G401 (cell line): ENCODE data around the gene PROC. TPM values are rescaled to one million over a fixed set of nuclear protein-coding genes. Genes with fewer than 3 reads are reported as not detected.

Source experiments
- DNase-seq: peaks from one replicate; pipeline ENCODE4 v3.0.0-alpha.2; 2015; ENCODE audit warnings: low spot score
- in situ Hi-C: cut with HindIII; loops from 2 replicates; pipeline ENCODE4 v1.10.0; 2016; ENCODE audit warnings: low sequenced_read_pairs, mixed read lengths
- total RNA-seq: library from RNA; depleted of rRNA; stranded (reverse); fragments of >200 nt; shearing (Covaris generic); gene quantifications from 2 replicates; pipeline ENCODE4 v1.2.3, GENCODE V29; 2014

PROC gene
- total RNA-seq, 1 experiment from 2014 or later, result 0.37 TPM

DNA sequence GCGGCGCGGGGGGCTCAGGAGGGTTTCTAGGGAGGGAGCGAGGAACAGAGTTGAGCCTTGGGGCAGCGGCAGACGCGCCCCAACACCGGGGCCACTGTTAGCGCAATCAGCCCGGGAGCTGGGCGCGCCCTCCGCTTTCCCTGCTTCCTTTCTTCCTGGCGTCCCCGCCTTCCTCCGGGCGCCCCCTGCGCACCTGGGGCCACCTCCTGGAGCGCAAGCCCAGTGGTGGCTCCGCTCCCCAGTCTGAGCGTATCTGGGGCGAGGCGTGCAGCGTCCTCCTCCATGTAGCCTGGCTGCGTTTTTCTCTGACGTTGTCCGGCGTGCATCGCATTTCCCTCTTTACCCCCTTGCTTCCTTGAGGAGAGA, 5.2 kb downstream of the PROC start:
- no peak for DNase-seq
- in situ Hi-C loops, result no loop called here

DNA sequence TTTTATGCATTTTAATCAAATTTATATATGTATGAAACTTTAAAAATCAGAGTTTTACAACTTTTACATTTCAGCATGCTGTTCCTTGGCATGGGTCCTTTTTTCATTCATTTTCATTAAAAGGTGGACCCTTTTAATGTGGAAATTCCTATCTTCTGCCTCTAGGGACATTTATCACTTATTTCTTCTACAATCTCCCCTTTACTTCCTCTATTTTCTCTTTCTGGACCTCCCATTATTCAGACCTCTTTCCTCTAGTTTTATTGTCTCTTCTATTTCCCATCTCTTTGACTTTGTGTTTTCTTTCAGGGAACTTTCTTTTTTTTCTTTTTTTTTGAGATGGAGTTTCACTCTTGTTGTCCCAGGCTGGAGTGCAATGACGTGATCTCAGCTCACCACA, 5.7 kb downstream of the PROC start:
- no peak for DNase-seq
- in situ Hi-C loops, result no loop called here

DNA sequence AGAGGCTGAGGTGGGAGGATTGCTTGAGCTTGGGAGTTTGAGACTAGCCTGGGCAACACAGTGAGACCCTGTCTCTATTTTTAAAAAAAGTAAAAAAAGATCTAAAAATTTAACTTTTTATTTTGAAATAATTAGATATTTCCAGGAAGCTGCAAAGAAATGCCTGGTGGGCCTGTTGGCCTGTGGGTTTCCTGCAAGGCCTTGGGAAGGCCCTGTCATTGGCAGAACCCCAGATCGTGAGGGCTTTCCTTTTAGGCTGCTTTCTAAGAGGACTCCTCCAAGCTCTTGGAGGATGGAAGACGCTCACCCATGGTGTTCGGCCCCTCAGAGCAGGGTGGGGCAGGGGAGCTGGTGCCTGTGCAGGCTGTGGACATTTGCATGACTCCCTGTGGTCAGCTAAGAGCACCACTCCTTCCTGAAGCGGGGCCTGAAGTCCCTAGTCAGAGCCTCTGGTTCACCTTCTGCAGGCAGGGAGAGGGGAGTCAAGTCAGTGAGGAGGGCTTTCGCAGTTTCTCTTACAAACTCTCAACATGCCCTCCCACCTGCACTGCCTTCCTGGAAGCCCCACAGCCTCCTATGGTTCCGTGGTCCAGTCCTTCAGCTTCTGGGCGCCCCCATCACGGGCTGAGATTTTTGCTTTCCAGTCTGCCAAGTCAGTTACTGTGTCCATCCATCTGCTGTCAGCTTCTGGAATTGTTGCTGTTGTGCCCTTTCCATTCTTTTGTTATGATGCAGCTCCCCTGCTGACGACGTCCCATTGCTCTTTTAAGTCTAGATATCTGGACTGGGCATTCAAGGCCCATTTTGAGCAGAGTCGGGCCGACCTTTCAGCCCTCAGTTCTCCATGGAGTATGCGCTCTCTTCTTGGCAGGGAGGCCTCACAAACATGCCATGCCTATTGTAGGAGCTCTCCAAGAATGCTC, 6.6 kb downstream of the PROC start:
- no peak for DNase-seq
- in situ Hi-C loops, result no loop called here

DNA sequence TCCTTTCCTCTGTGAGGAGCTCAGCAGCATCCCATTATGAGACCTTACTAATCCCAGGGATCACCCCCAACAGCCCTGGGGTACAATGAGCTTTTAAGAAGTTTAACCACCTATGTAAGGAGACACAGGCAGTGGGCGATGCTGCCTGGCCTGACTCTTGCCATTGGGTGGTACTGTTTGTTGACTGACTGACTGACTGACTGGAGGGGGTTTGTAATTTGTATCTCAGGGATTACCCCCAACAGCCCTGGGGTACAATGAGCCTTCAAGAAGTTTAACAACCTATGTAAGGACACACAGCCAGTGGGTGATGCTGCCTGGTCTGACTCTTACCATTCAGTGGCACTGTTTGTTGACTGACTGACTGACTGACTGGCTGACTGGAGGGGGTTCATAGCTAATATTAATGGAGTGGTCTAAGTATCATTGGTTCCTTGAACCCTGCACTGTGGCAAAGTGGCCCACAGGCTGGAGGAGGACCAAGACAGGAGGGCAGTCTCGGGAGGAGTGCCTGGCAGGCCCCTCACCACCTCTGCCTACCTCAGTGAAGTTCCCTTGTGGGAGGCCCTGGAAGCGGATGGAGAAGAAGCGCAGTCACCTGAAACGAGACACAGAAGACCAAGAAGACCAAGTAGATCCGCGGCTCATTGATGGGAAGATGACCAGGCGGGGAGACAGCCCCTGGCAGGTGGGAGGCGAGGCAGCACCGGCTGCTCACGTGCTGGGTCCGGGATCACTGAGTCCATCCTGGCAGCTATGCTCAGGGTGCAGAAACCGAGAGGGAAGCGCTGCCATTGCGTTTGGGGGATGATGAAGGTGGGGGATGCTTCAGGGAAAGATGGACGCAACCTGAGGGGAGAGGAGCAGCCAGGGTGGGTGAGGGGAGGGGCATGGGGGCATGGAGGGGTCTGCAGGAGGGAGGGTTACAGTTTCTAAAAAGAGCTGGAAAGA, 7.6 kb downstream of the PROC start:
- DNase-seq, result no peak
- in situ Hi-C loops, result no loop called here

DNA sequence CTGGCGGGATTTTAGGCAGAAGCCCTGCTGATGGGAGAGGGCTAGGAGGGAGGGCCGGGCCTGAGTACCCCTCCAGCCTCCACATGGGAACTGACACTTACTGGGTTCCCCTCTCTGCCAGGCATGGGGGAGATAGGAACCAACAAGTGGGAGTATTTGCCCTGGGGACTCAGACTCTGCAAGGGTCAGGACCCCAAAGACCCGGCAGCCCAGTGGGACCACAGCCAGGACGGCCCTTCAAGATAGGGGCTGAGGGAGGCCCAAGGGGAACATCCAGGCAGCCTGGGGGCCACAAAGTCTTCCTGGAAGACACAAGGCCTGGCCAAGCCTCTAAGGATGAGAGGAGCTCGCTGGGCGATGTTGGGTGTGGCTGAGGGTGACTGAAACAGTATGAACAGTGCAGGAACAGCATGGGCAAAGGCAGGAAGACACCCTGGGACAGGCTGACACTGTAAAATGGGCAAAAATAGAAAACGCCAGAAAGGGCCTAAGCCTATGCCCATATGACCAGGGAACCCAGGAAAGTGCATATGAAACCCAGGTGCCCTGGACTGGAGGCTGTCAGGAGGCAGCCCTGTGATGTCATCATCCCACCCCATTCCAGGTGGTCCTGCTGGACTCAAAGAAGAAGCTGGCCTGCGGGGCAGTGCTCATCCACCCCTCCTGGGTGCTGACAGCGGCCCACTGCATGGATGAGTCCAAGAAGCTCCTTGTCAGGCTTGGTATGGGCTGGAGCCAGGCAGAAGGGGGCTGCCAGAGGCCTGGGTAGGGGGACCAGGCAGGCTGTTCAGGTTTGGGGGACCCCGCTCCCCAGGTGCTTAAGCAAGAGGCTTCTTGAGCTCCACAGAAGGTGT, 8.5 kb downstream of the PROC start:
- no peak for DNase-seq
- in situ Hi-C loops, result no loop called here

DNA sequence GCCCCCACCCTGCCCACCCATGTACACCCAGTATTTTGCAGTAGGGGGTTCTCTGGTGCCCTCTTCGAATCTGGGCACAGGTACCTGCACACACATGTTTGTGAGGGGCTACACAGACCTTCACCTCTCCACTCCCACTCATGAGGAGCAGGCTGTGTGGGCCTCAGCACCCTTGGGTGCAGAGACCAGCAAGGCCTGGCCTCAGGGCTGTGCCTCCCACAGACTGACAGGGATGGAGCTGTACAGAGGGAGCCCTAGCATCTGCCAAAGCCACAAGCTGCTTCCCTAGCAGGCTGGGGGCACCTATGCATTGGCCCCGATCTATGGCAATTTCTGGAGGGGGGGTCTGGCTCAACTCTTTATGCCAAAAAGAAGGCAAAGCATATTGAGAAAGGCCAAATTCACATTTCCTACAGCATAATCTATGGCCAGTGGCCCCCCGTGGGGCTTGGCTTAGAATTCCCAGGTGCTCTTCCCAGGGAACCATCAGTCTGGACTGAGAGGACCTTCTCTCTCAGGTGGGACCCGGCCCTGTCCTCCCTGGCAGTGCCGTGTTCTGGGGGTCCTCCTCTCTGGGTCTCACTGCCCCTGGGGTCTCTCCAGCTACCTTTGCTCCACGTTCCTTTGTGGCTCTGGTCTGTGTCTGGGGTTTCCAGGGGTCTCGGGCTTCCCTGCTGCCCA, 9.3 kb downstream of the PROC start:
- in situ Hi-C loops, result no loop called here
- no peak for DNase-seq

DNA sequence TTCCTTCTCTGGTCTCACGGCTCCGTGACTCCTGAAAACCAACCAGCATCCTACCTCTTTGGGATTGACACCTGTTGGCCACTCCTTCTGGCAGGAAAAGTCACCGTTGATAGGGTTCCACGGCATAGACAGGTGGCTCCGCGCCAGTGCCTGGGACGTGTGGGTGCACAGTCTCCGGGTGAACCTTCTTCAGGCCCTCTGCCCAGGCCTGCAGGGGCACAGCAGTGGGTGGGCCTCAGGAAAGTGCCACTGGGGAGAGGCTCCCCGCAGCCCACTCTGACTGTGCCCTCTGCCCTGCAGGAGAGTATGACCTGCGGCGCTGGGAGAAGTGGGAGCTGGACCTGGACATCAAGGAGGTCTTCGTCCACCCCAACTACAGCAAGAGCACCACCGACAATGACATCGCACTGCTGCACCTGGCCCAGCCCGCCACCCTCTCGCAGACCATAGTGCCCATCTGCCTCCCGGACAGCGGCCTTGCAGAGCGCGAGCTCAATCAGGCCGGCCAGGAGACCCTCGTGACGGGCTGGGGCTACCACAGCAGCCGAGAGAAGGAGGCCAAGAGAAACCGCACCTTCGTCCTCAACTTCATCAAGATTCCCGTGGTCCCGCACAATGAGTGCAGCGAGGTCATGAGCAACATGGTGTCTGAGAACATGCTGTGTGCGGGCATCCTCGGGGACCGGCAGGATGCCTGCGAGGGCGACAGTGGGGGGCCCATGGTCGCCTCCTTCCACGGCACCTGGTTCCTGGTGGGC, 10.0 kb downstream of the PROC start:
- DNase-seq, result no peak
- in situ Hi-C loops, result no loop called here

DNA sequence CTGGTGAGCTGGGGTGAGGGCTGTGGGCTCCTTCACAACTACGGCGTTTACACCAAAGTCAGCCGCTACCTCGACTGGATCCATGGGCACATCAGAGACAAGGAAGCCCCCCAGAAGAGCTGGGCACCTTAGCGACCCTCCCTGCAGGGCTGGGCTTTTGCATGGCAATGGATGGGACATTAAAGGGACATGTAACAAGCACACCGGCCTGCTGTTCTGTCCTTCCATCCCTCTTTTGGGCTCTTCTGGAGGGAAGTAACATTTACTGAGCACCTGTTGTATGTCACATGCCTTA, 10.5 kb downstream of the PROC start:
- DNase-seq, result no peak
- in situ Hi-C loops, result no loop called here

DNA sequence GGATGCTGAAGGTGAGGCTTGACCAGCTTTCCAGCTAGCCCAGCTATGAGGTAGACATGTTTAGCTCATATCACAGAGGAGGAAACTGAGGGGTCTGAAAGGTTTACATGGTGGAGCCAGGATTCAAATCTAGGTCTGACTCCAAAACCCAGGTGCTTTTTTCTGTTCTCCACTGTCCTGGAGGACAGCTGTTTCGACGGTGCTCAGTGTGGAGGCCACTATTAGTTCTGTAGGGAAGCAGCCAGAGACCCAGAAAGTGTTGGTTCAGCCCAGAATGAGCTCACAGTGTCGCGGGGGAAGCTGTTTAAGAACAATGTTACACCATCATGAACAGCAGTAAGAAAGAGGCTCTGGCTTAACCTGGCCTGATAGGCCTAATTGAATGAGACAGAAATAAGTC, 11.1 kb downstream of the PROC start:
- no peak for DNase-seq
- in situ Hi-C loops, result no loop called here

DNA sequence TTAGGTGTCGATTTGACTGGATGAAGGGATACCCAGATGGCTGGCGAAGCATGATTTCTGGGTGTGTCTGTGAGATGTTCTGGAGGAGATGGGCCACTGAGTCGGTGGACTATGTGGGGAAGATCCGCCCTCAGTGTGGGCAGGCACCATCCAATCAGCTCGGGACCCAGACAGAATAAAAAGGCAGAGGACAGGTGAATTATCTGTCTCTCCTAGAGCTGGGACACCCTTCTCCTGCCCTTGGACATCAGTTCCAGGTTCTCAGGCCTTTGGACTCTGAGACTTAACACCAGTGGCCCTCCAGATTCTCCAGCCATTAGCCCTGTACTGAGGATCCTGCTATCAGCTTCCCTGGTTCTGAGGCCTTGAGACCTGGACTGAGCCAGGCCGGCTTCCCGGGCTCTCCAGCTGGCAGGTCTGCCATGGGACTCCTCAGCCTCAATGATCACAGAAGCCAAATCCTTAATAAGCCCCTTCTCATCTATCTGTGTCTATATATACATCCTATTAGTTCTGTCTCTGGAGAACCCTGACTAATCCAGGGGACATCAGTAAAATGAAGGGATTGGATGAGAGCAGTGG, 11.7 kb downstream of the PROC start:
- in situ Hi-C loops, result no loop called here
- DNase-seq, result no peak

DNA sequence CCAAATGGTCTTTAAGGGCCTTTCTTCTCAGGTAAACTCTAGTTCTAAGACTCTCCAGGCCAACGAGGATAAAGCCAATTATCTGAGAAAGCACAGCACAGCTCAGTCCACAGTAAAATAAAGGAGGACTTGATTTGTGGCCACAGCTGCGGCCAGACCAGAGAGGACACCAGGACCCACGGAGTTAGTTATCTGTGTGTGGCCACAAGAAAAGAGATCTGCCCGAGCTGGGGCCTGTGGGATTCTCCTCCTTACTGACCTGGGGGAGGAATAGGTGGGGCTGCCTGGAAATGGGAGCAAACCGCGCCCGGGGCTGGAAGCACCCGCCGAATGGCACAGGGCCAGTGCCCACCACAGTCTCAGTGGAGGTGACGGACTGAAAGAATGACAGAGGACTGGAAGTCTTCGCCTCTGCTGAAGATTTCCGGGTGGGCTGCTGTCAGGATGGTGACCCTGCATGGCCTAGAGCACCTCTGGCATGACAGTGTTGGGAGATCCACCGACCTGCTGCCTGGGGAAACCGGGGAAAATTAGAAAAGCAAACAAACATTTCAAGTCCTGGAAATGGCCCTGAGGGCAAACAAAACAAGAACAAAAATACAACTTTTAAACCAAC, 13.3 kb downstream of the PROC start:
- no peak for DNase-seq
- in situ Hi-C loops, result no loop called here

DNA sequence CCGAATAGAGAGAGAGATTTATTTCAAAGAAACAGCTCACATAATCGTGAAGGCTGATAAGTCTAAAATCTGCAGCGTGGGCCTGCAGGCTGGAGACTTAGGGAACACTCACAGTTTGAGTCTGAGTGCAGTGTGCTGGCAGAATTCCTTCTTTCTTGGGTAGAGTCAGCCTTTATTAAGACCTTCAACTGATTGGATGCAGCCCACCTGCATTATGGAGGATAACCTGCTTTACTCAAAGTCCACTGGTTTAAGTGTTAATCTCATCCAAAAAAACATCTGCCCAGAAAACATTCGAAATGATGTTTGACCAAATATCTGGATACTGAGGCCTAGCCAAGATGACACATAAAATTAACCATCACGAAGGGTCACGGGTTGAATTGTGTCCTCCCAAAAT, 16.3 kb downstream of the PROC start:
- no peak for DNase-seq
- in situ Hi-C loops, result no loop called here

DNA sequence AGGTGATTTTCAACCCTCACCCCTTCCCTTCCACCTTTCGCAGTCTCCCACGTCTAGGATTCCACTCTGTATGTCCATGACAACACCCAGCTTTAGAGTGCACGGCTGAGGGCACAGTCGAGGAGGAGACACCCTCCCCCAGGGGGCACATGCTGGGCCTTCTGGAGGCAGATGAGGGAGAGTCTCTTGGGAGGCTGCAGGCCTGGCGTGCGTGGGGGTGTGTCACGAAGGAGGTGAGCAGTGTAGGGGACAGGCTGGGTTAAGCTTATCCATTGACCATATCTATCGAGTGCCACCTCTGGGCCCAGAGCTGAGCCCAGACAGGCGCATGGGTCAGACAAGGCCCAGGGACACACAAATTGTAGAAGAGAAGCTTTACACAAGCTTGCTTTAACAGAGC, 18.8 kb downstream of the PROC start:
- DNase-seq, result no peak

DNA sequence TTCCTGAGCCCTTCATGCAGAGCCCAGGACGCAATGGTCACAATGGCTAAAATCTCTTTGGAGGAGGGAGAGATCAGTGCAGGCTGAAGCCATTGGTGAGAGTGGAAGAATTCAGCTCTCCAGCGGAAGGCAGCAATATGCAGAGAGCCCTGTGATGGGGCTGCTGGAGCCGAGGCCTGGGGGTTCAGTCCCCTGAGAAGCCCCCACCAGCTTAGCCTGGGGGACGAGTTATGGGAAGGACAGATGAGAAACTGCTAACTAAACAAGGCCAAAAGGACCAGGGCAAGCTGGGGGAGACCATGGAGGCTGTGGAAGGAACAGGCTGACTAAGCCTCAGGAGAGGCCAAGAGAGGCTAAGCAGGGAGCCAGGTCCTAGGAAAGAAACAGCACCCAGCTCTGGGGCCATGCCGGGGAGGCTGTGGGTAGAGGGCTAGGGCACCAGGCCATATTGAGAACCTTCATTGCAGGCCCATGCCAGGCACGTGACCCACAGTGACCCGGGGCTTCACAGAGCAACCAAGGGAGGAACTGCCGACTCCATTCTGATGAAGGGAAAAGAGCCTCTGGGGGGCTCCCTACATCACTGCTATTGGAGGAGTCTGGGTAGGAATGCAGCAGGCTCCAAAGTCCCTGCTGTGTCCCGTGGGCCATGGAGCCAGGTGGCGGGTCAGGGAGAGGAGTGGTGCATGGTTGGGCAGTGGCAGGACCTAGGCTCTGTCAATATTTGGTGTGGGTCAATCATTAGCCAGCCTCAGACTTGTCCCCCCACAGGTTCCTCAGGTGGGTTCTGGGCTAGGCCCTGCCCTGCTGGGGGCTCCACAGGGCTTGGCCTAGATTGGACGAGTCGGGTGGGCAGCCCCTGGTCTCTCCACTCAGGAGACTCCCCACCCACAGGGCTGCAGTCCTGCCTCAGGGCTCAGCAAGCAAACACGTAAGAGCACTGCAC, 19.8 kb downstream of the PROC start:
- in situ Hi-C loops, result no loop called here
- no peak for DNase-seq

More for the DNA sequence above, 18.8 kb downstream of the PROC start:
- in situ Hi-C loops, result no loop called here

DNA sequence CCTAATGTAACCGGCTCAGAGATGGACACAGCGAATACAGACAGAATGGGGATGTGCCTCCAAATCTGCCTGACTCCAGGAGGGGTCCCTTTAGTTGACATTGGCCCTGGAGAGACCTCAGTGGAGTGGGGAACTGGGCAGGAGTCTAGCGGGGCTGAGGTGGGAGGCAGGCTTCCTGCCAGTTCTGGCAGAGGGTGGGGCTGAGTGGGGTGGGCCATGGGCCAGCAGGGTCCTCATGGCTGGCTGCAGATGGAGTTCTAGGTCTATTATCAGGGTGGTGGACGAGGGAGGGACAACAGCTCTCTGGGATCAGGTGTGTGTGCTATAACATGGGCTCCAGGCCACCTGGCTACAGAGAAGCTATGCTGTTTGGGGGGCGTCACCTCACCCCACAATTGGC, 21.1 kb downstream of the PROC start:
- no peak for DNase-seq
- in situ Hi-C loops, result no loop called here

DNA sequence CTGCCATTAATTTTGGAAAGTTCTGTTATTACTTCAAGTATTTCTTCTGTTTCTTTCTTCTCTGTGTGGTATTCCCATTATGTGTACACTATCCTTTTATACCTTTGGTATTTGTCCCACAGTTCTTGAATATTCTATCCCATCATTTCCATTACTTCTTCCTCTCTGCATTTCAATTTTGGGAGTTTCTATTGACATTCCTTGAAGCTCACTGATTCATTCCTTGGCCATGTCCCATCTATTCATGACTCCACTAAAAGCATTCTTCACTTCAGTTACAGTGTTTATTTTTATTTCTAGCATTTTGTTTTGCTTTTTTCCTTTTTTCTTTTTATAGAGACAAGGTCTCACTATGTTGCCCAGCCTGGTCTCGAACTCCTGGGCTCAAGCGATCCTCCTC, 30.3 kb downstream of the PROC start:
- in situ Hi-C loops, result no loop called here
- no peak for DNase-seq

DNA sequence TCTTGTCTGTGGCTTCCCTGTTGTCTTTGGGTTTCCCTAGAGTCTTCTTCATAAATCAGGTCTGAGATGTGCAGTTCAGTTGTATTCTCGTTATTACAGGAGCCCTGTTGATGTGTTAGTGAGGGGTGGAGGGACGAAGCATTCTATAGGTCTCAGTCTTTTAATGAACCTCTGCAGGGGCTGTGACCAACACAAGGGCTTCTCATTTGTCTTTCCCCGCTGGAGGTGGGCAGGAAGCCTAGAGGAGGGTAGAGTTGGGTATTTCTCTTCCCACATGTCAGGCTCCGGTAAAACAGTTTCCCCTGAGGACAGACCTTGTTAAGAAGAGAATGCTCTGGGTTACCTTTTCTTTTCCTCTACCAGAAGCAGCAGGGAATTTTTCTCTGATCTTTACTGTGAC, 31.2 kb downstream of the PROC start:
- in situ Hi-C loops, result no loop called here

More for the DNA sequence above, 31.2 kb downstream of the PROC start:
- no peak for DNase-seq
